HG03439 (cell line): ENCODE data around the gene C9orf43.

Experiments used
- ATAC-seq: cut with Tn5 transposase; IDR thresholded peaks from one replicate; pipeline ENCODE4 v1.9.1; 2021; ENCODE audit warnings: mild to moderate bottlenecking, moderate library complexity; ENCODE audit not compliant: unreplicated experiment

Gene C9orf43

DNA sequence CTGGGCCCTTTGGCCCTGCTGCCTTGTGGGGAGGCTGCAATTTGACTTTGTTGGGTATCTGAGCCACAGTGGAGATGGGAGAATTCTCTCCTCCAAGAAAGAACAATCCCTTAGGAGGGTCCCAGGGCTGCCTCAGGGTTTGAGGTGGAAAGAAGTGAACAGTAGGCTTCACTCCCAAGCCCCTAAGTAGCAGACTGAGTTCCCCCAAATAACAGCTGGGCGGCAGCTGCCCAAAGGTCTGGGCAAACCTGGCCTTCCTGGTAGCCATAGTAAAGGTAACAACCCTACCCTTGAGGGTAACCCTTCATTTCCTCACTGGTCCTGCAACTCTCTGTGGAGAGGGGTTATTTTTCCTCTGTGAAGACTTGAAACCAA, 53.7 kb downstream of the C9orf43 start:
- no peak for ATAC-seq

DNA sequence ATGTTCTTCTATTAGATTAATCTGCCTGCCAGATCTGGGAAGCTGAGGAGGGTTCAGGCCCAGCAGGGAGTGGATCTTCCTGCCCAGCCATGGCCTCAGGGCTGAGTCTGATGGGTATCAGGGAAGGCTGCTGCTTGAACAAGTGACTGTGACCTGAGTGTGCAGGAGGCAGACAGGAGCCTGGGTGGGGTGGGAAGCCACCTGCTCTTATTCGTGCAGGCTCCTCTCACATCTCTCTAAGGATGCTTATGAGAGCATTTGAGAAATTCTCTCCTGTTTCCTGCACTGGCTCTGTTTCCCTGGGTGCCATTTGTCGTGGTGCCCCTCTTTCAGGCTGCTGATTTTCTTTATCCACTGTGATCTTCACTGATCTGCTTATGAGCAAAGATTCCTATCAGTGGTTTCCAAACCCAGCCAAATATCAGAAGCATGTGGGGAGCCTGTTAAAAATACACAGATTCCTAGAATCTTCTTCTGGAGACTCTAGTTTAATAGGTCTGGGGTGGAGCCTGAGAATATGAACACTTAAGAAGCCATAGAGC, 55.1 kb downstream of the C9orf43 start:
- no peak for ATAC-seq

DNA sequence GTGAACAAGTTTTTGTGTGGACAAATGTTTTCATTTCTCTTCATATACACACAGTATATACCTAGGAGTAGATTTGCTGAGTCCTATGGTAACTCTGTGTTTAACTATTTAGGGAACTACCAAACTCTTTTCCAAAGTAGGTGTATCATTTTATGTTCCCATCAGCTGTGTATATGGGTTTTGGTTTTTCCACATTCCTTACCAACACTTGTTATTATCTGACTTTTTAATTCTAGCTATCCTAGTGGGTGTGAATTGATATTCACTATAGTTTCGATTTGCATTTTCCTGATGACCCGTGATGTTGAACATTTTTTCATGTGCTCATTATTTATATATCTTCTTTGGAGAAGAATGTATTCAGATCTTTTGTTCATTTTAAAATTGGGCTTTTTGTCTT, 56.6 kb downstream of the C9orf43 start:
- ATAC-seq: no peak

DNA sequence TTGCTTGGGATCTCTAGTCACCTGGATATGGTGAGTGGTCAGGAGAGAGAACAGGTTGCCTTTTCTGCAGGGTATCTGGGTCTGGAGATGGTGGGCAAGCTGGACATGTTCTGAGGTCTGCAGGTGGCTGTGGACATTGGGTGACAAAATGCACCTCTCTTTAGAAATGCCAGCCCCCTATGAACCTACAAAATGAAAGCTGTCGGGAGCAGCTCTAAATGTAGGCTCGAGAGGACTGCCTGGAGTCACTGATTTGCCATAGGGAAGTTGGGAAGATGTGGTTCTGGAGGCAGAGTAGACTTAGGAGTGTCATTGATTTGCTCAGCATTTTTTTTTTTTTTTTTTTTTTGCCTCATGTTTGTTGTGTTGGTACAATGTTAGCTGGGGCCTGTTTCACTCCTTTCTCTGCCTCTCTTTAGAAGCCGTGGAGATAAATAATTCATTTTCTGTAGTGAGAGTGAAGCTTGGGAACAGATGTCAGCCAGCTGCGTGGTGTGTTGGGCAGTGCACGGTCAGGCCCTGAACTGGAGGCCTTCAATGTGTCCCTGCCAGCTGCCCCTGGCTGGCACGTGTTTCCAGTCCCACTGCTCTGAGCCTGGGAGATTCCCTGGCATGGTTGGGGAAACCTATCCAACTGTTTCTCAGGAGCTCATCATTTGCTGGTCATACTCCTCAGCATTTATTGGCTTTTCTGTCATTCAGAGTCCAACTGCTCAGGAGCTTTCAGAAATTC, 58.3 kb downstream of the C9orf43 start:
- ATAC-seq: no peak

DNA sequence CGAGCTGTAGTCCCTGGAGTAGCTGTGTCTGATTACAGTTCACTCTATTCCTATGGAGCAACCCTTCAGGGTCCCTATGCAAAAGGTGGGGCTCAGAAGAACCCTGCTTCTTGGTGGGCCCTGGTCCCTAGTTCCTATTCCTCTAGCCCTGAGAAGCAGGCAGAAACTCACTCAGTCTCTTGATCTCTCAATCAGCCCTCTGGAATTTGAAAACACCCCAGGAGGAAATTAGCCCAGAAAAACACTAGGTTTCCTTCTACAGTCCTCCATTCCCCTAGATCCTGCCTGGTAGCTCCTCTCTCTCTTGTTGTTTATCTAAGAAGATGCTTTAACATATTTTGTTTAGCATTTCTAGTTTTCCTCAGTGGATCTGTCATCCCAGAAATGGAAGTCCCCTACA, 60.6 kb downstream of the C9orf43 start:
- no peak for ATAC-seq

DNA sequence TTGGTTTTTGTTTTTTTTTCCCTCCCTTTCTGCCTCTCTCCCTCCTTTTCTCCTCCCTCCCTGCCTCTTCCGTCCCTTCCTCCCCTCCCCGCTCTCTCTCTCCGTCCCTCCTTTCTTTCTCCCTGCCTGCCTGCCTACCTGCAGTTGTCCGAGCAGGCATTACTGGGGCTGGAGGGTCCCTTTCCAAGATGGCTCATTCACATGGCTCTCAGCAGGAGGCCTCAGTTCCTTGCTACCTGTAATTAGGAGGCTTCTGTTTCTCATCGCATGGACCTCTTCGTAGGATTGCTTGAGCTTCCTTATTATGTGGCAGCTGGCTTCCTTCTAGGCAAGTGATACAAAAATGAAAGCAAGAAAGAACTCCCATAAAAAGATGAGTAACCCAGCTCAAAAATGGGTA, 61.0 kb downstream of the C9orf43 start:
- no peak for ATAC-seq

DNA sequence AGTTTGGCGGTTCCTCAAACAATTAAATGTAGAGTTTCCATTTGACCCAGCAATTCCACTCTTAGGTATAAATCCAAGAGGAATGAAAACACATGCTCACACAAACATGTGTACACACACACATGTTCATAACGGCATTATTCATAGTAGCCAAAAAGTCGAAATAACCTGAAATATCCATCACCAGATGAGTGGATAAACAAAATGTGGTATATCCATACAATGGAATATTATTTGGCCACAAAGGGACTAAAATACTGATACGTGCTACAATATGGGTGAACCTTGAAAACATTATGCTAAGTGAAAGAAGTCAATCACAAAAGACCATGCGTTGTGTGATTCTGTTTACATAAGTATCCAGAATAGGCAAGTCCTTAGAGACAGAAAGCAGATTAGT, 61.7 kb downstream of the C9orf43 start:
- no peak for ATAC-seq

DNA sequence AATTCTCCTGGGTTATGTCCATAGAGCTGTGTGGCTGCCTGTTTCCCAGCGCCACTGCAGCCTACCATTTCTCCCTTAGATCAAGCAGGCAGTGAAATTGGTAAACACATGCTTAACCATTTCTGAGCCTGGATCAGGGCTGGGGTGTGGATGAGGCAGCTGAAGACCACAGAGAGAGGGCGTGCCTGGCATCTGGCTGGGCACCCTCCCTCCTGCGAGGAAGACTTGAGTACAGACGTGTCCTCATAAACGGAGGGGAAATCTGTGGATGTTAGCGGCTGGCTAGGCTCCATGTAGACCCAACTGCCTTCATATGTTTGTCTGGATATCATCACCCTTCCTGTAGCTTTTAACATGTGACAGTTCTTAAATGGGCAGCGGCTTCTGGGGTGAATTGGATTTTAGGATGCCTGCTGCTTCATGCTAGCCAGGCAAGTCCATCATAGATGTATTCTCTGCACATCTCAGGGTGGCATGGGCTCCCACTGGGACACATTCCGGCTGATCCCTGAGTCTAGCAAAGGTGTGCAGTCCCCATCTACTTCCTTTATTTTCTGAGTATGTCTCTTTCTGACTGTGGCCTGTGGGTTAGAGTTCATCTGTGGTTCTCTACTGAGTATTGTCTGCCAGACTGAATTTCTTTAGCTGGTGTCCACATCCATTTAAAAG, 63.9 kb downstream of the C9orf43 start:
- no peak for ATAC-seq

DNA sequence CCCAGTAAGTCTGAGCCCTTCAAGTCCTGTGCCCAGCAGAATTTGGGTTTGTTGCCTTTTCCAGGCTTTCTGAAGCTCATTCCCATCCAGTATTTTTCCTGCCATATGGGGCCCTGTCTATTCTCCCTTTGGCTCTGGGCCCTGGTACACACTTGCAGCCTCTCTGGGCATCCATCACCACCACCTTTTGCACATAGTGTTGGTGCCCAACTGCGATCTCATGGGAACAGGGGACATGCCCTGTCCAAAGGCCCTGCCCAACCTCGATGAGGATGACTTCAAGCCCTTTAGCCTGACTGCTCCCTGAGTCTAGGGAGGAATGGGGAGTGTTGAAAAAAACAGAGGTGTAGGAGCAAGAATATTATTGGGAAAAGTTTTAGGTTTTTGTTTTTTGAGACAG, 64.5 kb downstream of the C9orf43 start:
- no peak for ATAC-seq

DNA sequence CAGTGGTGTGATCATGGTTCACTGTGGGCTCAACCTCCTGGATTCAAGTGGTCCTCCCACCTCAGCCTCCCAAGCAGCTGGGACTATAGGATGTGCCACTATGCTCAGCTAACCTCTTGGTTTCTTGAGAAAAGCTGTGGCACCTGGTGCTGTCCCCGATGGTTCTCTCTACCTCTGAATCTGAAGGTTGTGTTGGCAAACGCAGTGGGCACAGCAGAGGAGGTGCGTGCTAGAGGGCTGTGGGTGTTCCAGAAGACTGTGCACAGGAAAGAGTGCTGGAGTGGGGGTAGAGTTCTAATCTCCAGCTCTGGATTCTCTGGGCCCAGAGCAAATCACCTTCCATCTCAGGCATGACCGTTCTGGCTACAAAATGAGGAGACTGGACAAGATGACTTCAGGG, 65.4 kb downstream of the C9orf43 start:
- ATAC-seq: no peak

DNA sequence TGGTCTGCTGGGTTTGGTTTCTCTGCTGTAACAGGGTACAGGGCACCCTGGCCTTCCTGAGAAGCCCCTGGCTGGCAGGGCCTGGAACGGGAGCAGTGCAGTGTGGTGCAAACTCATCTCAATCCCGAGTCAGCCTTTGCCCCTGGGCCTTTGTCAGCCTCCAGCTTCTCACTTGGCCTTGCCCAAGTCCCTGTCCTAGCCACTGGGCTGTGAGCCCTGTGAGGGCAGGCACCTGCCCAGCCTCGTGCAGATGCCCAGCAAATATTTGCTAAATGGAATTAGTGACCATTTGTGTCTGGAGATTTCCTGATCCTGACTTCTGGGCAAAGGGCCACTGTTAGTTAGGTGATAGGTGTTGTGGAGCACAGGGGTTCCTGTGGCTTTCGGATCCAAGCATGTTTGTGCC, 66.0 kb downstream of the C9orf43 start:
- ATAC-seq: no peak

DNA sequence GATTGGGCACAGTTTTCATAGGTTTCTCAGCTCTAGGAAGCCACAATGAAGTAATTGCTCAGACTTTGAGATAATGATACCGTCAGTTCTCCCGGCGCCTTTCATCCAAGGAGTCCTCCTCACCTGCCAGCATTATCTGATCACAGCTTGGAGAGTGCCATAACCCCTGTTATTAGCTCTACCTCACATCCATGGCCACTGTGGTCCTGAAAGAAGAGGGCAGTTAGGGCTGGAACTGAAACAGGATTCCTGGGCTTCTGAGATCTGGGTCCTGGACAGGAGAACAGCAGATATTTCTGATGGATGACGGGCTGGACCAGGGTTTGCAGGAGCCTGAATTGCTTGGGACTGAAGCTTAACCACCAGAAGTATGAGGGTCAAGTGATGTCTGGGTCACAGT, 66.5 kb downstream of the C9orf43 start:
- ATAC-seq: no peak

DNA sequence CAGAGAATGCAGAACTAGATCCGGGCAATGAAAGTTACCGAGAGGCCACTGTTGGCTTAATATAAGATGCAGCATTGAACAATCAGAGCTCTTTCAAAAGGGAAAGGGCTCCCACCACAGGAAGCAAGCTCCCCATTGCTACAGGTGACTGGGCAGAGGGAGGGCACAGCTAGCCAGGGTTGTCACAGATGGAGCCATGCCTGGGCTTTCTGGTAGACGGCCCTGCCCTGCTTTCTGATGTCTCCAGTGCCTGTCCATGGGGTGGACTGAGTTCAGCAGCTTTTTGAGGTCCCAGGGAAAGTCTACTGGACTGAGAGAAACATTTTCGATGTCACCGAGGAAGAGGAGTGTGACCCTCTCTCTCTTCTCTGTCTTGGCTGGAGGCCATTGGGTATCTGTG, 67.1 kb downstream of the C9orf43 start:
- no peak for ATAC-seq

DNA sequence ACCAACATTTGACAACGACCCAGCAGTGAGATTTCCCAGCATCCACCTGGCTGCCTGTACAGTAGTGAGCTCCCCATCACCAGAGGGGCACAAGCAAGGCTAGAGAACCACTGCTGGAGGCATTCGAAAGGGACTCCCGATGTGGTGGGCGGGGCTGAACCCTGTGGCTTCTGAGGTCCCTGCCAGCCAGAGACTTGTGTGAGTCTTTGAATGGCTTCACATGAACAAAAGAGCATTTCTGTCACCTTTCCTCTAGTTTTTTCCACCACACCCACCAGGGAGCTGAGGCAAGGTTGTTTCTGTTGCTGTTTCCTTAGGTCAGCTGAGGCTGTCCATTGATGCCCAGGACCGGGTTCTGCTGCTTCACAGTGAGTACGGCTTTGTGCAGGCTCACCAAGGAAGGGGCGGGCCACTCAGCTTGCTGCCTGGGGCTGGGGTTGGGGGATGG, 68.7 kb downstream of the C9orf43 start:
- ATAC-seq: no peak
